ENCODE measurements around the gene FADS2.

DNA sequence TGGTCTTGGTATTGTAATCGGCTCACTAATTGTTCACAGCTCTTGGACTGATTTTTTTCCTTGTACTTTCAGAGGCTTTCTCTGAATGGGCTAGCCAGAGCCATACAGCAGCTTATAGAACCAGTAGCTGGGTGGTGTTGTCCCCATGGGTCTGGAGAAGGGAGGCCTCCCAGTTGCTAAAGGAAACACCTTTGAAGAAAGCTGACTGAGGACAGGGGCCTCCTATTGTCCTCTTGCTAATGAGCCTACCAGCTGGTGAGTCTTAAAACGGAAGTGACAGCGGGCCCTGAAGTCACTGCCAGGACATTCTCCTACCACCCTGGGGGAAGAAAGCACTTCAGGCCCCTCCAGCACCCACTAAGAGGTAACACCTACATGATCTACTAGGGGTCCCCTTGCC, 53.3 kb downstream of the FADS2 start:
- TF ChIP-seq, protein P1, sequence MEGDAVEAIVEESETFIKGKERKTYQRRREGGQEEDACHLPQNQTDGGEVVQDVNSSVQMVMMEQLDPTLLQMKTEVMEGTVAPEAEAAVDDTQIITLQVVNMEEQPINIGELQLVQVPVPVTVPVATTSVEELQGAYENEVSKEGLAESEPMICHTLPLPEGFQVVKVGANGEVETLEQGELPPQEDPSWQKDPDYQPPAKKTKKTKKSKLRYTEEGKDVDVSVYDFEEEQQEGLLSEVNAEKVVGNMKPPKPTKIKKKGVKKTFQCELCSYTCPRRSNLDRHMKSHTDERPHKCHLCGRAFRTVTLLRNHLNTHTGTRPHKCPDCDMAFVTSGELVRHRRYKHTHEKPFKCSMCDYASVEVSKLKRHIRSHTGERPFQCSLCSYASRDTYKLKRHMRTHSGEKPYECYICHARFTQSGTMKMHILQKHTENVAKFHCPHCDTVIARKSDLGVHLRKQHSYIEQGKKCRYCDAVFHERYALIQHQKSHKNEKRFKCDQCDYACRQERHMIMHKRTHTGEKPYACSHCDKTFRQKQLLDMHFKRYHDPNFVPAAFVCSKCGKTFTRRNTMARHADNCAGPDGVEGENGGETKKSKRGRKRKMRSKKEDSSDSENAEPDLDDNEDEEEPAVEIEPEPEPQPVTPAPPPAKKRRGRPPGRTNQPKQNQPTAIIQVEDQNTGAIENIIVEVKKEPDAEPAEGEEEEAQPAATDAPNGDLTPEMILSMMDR (IDR thresholded peaks at IDR 0.05) = no peak
- TF ChIP-seq POLR2A (IDR thresholded peaks at IDR 0.05) = no peak
